ENCODE measurements around the gene RAD51B. TPM values are rescaled to one million over a fixed set of nuclear protein-coding genes. Genes with fewer than 3 reads are reported as not detected.

Gene RAD51B
- total RNA-seq, 1 experiment from 2014 or later, result 8.5 TPM

GRCh38 chr14:67932708-67933246 lies 113.2 kb downstream of the RAD51B start:
- H3K9me3 ChIP-seq (ENCODE audit: control insufficient read depth, insufficient read depth, low read depth, low read length), result no peaks in the 10 kb centered on the region
- in situ Hi-C loops (cut with HindIII; ENCODE audit: low pct_unique_long_range_greater_than_20kb, low sequenced_read_pairs), result no loop called here
- intact Hi-C loops (cut with micrococcal nuclease; ENCODE audit: unreplicated experiment), result no loop called here
- CTCF ChIA-PET, result no interaction called here
- no peak overlapping the region for H3K4me3 ChIP-seq (ENCODE audit: low read depth in 2 of 2, low read length in 2 of 2)
- TF ChIP-seq CTCF (IDR thresholded peaks at IDR 0.05) (no peak), TCF7L2 (IDR thresholded peaks at IDR 0.05; ENCODE audit: low read depth, low read length) (no peak), SIN3A (IDR thresholded peaks at IDR 0.05; ENCODE audit: borderline replicate concordance, insufficient read depth, low read depth, low read length) (no peak), POLR2AphosphoS5 (IDR thresholded peaks at IDR 0.05; ENCODE audit: low read depth, low read length) (no peak), REST (IDR thresholded peaks at IDR 0.05; ENCODE audit: insufficient read depth in 1 of 2, low read depth in 2 of 2, low read length in 1 of 2) (no peak)
- no peak overlapping the region for H3K27ac ChIP-seq (ENCODE audit: low read length)
- ATAC-seq, result no peak
- H3K4me1 ChIP-seq (ENCODE audit: control insufficient read depth, insufficient read depth, low read length), result peaks cover 9% of the 10 kb centered on the region
- no peak for DNase-seq (ENCODE audit: low read depth, low spot score)
- POLR2A ChIA-PET, result no interaction called here
- H3K27me3 ChIP-seq (ENCODE audit: control insufficient read depth, insufficient read depth, low read length), result no peaks in the 10 kb centered on the region
- no TSS peak for BruUV-seq (replicated peaks)
- H3K36me3 ChIP-seq (ENCODE audit: control insufficient read depth, insufficient read depth, low read length), result no peaks in the 10 kb centered on the region

- in situ Hi-C loops (cut with HindIII; ENCODE audit: low pct_unique_long_range_greater_than_20kb, low sequenced_read_pairs), result no loop called here
- Histone ChIP-seq H3K27me3 (ENCODE audit: control insufficient read depth, insufficient read depth, low read length) (no peaks in the 10 kb centered on the region), H3K9me3 (ENCODE audit: control insufficient read depth, insufficient read depth, low read depth, low read length) (no peaks in the 10 kb centered on the region), H3K27ac (ENCODE audit: low read length) (no peak overlapping the region; the same call in 1 of the 2 replicates), H3K4me3 (ENCODE audit: low read depth in 2 of 2, low read length in 2 of 2) (no peak overlapping the region), H3K36me3 (ENCODE audit: control insufficient read depth, insufficient read depth, low read length) (no peaks in the 10 kb centered on the region), H3K4me1 (ENCODE audit: control insufficient read depth, insufficient read depth, low read length) (peaks cover 9% of the 10 kb centered on the region)
- POLR2A ChIA-PET, result no interaction called here
- TF ChIP-seq SIN3A (IDR thresholded peaks at IDR 0.05; ENCODE audit: borderline replicate concordance, insufficient read depth, low read depth, low read length) (no peak), CTCF (IDR thresholded peaks at IDR 0.05) (no peak), TCF7L2 (IDR thresholded peaks at IDR 0.05; ENCODE audit: low read depth, low read length) (no peak), REST (IDR thresholded peaks at IDR 0.05; ENCODE audit: insufficient read depth in 1 of 2, low read depth in 2 of 2, low read length in 1 of 2) (no peak), POLR2AphosphoS5 (IDR thresholded peaks at IDR 0.05; ENCODE audit: low read depth, low read length) (no peak)
- DNase-seq (ENCODE audit: low read depth, low spot score) (no peak), ATAC-seq (no peak)
- intact Hi-C loops (cut with micrococcal nuclease; ENCODE audit: unreplicated experiment), result no loop called here
- BruUV-seq (replicated peaks), result no TSS peak
- CTCF ChIA-PET, result no interaction called here
These were observed 113.7 kb downstream of the RAD51B start for GRCh38 chr14:67933266-67933665.
